Thoracic aorta (tissue), 2 donors: ENCODE results near the gene MIPEP. TPM values are rescaled to one million over a fixed set of nuclear protein-coding genes. Genes with fewer than 3 reads are reported as not detected.

Experiments
- ATAC-seq: fragments of 150-250 bp; one replicate; pipeline ENCODE4 v1.8.0; 2017; ENCODE audit warnings: low read depth; ENCODE audit not compliant: insufficient number of reproducible peaks, low FRiP score
- DNase-seq: peaks from one replicate; pipeline ENCODE4 v3.0.0-alpha.2; 2020; ENCODE audit warnings: low spot score
- H3K27ac ChIP-seq, 2 donors: fragments of 200-600 bp; sonication (generic); 1 replicate in 1 of 2; 2 replicates in 1 of 2; pipeline ENCODE4 v1.5.1; 2016; ENCODE audit warnings: mild to moderate bottlenecking in 2 of 2, moderate library complexity in 2 of 2
- H3K27me3 ChIP-seq: fragments of 200-600 bp; sonication (generic); replicated peaks from 2 replicates; pipeline ENCODE4 v1.6.0; 2016; ENCODE audit warnings: mild to moderate bottlenecking; ENCODE audit not compliant: insufficient read depth
- H3K36me3 ChIP-seq: fragments of 200-600 bp; sonication (generic); one replicate; pipeline ENCODE4 v1.5.1; 2016
- H3K4me1 ChIP-seq, 2 donors: fragments of 200-600 bp; sonication (generic); 1 replicate in 1 of 2; 2 replicates in 1 of 2; pipeline versions ENCODE4 v1.5.1 to v1.6.0; 2016; ENCODE audit warnings: low read depth in 2 of 2, mild to moderate bottlenecking in 1 of 2; ENCODE audit not compliant: control insufficient read depth in 1 of 2
- H3K4me3 ChIP-seq: fragments of 200-600 bp; sonication (generic); 2 replicates; pipeline ENCODE4 v1.5.1; 2016; ENCODE audit warnings: mild to moderate bottlenecking
- H3K9me3 ChIP-seq: fragments of 200-600 bp; sonication (generic); 2 replicates; pipeline ENCODE4 v1.5.1; 2016
- total RNA-seq, 2 donors: library from RNA; depleted of rRNA; stranded (reverse); fragments of >200 nt; gene quantifications; one replicate each; pipeline versions ENCODE4 v1.1.0 to v1.2.3, GENCODE V29; 2016
- TF ChIP-seq, protein P1 (sequence below): fragments of 200-600 bp; sonication (generic); IDR thresholded peaks from one replicate; pipeline ENCODE4 v1.5.1; 2019; ENCODE audit warnings: antibody characterized with exemption

Gene MIPEP
- total RNA-seq, 2 donors from 2014 or later, result 11.6 to 12.0 TPM

DNA sequence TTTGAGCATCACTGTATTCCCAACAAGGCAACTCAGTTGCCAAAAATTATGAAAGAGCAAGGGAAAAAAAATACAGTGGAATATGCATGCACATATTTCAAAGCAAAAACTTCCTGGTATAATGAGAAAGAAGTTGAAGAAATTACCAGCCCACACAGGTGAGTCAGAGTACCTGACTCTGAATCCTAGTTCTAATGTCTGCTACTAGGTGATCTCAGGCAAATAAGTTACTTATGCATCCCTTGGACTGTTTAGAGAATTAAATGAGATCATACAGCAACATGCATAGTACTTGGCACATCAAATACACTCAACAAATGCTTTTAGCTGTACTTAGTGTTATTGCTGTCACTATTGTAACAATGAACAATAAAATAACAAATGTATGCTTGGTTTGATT is 144.9 kb downstream of the MIPEP start:
- Histone ChIP-seq H3K36me3 (no peaks in the 10 kb centered on the region), H3K27me3 (no peaks in the 10 kb centered on the region), H3K27ac (no peak overlapping the region), H3K9me3 (no peaks in the 10 kb centered on the region), H3K4me3 (no peak overlapping the region), H3K4me1 (peaks cover 0 to 7% of the 10 kb centered on the region in 2 donors)
- DNase-seq (no peak), ATAC-seq (no peak)
- TF ChIP-seq, protein P1, sequence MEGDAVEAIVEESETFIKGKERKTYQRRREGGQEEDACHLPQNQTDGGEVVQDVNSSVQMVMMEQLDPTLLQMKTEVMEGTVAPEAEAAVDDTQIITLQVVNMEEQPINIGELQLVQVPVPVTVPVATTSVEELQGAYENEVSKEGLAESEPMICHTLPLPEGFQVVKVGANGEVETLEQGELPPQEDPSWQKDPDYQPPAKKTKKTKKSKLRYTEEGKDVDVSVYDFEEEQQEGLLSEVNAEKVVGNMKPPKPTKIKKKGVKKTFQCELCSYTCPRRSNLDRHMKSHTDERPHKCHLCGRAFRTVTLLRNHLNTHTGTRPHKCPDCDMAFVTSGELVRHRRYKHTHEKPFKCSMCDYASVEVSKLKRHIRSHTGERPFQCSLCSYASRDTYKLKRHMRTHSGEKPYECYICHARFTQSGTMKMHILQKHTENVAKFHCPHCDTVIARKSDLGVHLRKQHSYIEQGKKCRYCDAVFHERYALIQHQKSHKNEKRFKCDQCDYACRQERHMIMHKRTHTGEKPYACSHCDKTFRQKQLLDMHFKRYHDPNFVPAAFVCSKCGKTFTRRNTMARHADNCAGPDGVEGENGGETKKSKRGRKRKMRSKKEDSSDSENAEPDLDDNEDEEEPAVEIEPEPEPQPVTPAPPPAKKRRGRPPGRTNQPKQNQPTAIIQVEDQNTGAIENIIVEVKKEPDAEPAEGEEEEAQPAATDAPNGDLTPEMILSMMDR, result no peak

DNA sequence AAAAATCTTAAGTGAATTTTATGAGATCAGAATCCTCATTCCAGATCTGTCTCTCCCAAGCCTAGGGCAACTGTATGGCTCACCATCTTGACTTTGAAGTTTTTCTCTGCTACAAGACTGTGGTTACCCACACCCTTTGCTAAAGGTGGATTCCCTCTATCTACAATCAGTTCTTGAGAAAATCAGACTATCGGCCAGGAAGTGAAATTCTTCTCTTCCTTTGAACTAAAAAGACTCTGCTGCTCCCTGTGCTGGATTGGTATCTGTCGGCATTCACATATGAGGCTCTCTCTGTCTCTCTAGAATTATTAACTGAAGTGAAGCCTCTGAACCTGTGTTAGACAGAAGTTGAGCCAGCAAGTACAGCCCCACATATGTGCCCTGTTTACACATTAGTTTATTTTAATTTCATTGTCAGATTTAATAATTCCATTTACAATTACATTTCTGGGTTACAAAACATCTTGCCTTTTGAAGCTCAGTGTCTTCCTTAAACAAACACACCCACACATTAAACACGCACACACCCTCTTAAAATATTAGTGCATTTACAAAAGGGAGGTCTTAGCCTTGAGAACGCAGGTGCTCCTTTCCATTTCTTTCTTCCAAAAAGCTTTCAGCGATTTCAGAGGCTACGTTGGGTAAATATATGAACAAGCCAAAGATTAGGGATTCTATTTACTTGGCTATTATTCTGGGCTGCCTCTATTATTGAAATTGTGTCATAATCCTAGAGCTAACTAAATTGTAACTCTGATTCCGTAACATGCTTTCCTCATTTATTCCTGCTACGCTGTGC is 145.7 kb downstream of the MIPEP start:
- ATAC-seq (no peak), DNase-seq (no peak)
- Histone ChIP-seq H3K4me3 (no peak overlapping the region), H3K27me3 (no peaks in the 10 kb centered on the region), H3K36me3 (no peaks in the 10 kb centered on the region), H3K4me1 (peaks cover 0 to 7% of the 10 kb centered on the region in 2 donors), H3K9me3 (no peaks in the 10 kb centered on the region), H3K27ac (no peak overlapping the region)
- TF ChIP-seq, protein P1, result no peak

DNA sequence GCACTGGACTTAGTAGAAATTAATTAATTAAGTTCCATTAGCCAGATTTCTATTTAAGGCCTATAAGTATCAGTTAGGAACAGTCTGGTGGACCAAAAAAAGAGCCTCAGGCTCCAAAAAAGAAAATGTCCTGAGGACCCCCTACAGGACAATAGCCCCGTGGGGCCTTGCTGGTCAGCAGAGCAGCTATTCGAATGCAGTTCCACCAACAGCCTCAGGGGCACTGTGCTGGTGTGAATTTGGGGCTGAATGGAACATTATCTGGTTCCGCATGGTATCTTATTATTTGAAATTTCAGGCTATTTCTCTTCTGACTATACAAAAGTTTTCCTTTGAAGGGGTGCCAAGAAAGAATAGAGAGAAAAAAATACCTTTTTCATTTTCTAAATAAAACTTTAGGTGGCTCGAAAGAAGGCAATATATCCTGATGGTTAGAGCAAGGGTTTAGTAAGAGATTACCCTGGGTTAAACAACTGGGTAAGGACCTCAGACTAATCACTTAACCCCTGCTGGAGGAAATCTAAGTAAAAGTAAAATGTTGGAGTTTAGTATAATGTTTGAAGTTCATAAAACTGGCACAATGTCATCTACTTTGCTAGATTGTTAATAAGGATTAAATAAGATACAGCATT is 147.2 kb downstream of the MIPEP start:
- Histone ChIP-seq H3K4me3 (no peak overlapping the region), H3K4me1 (peaks cover 0 to 7% of the 10 kb centered on the region in 2 donors), H3K27ac (no peak overlapping the region), H3K27me3 (no peaks in the 10 kb centered on the region), H3K36me3 (no peaks in the 10 kb centered on the region), H3K9me3 (no peaks in the 10 kb centered on the region)
- TF ChIP-seq, protein P1, result peak; percentile 33
- DNase-seq (no peak), ATAC-seq (no peak)

DNA sequence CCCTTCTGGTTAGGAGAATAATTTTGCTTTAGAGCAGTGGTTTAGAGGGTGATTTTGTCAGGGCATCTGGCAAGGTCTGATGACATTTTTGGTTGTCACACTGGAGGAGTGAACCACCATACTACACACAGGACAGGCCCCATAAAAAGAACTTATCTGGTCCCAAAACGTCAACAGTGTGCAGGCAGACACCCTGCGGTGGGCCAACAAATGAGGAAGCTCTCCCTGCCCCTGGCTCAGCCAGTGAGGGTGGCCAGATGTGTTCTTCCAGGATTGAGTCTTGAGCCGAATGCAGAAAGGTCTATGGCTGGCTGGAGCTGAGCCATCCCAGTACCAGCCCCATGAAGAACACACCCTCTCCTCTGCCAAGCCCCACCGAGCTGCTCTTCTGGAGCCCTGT is 149.2 kb downstream of the MIPEP start:
- ATAC-seq (no peak), DNase-seq (no peak)
- peaks cover 0 to 7% of the 10 kb centered on the region in 2 donors for H3K4me1 ChIP-seq
- no peaks in the 10 kb centered on the region for H3K9me3 ChIP-seq
- no peaks in the 10 kb centered on the region for H3K27me3 ChIP-seq
- TF ChIP-seq, protein P1, result no peak
- no peaks in the 10 kb centered on the region for H3K36me3 ChIP-seq
- no peak overlapping the region for H3K27ac ChIP-seq
- H3K4me3 ChIP-seq, result no peak overlapping the region

DNA sequence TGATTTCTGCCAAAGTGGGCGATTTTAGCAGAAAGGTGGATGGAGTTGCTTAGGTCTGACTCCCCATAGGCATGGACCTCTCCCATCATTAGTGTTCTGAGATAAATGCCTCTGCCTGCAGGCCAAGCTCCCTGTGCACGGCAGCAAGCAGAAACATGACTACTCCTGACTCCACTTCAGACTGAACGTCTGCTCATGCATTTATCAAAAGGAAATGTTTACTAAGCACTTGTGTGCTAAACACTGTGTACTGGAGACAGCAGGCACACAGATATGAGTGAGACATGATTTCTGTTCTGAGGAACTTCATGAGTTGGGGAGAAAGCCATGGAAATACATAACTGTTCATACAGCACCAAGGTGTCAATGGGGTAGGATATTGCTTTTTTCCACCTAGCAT is 149.6 kb downstream of the MIPEP start:
- TF ChIP-seq, protein P1, result no peak
- no peak for ATAC-seq
- H3K9me3 ChIP-seq, result no peaks in the 10 kb centered on the region
- no peak overlapping the region for H3K4me3 ChIP-seq
- no peak for DNase-seq
- peaks cover 0 to 3% of the 10 kb centered on the region in 2 donors for H3K4me1 ChIP-seq
- H3K36me3 ChIP-seq, result no peaks in the 10 kb centered on the region
- H3K27me3 ChIP-seq, result no peaks in the 10 kb centered on the region
- no peak overlapping the region for H3K27ac ChIP-seq
